Measurements from ENCODE around the gene DNALI1.

The DNALI1 gene

DNA sequence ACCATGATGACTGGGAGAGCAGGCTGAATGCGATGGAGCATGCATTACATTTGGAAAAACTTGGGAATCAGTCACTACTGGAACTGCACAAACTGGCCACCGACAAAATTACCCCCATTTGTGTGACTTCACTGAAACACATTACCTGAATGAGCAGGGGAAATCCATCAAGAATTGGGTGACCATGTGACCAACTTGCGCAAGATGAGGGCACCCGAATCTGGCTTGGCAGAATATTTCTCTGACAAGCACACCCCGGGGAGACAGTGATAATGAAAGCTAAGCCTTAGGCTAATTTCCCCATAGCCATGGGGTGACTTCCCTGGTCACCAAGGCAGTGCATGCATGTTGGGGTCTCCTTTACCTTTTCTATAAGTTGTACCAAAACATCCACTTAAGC is 11.7 kb upstream of the DNALI1 start:
- H3K4me2 ChIP-seq (ENCODE audit: low read length), result no peak overlapping the region
- no peak for DNase-seq
- H3K4ac ChIP-seq (ENCODE audit: low read depth, low read length), result no peak overlapping the region
- H3K79me1 ChIP-seq (ENCODE audit: low read length), result no peaks in the 10 kb centered on the region
- no peak overlapping the region for H3K27ac ChIP-seq (ENCODE audit: low read depth, low read length)
- H4K5ac ChIP-seq (ENCODE audit: low read length), result no peak overlapping the region
- no peaks in the 10 kb centered on the region for H3K79me2 ChIP-seq (ENCODE audit: control insufficient read depth, insufficient read depth, low read length)
- H2AK5ac ChIP-seq (ENCODE audit: low read length), result no peak overlapping the region
- H4K8ac ChIP-seq (ENCODE audit: low read depth, low read length), result no peak overlapping the region
- H3K23ac ChIP-seq (ENCODE audit: low read length), result no peak overlapping the region
- H3K36me3 ChIP-seq (ENCODE audit: control insufficient read depth, insufficient read depth, low read length), result peaks cover 4% of the 10 kb centered on the region
- H3K27me3 ChIP-seq (ENCODE audit: insufficient read depth, low read length, poor library complexity), result no peaks in the 10 kb centered on the region
- no peaks in the 10 kb centered on the region for H3K4me1 ChIP-seq (ENCODE audit: control insufficient read depth, low read depth, low read length)
- no CpG with 5 or more reads among the region's 5 CpGs for WGBS (ENCODE audit: extremely low coverage, insufficient coverage, low lambda C conversion rate)
- H3K9ac ChIP-seq (ENCODE audit: low read length), result no peak overlapping the region
- H3K4me3 ChIP-seq (ENCODE audit: low read length), result no peak overlapping the region
- H3K18ac ChIP-seq (ENCODE audit: low read length), result no peak overlapping the region
- H3K56ac ChIP-seq (ENCODE audit: low read length), result no peak overlapping the region
- no peak overlapping the region for H2BK120ac ChIP-seq (ENCODE audit: low read depth, low read length)
- no peak overlapping the region for H2BK5ac ChIP-seq (ENCODE audit: low read length)
- no peak overlapping the region for H2BK15ac ChIP-seq (replicated peaks; ENCODE audit: low read depth)

DNA sequence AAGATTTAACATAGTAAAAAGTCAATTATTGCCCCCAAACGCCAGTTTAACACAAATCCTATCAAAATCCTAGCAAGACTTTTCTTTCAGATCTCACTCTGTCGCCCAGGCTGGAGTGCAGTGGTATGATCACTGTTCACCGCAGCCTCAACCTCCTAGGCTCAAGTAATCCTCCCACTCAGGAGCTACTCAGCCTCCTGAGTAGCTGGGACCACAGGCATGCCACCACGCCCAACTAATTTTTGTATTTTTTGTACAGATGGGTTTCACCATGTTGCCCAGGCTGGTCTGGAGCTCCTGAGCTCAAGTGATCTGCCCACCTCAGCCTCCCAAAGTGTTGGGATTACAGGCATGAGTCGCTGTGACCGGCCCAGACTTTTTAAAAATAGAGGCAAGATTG is 7.4 kb upstream of the DNALI1 start:
- WGBS (ENCODE audit: extremely low coverage, insufficient coverage, low lambda C conversion rate), result no CpG with 5 or more reads among the region's 6 CpGs
- Histone ChIP-seq H3K56ac (ENCODE audit: low read length) (no peak overlapping the region), H3K27me3 (ENCODE audit: insufficient read depth, low read length, poor library complexity) (no peaks in the 10 kb centered on the region), H3K4ac (ENCODE audit: low read depth, low read length) (no peak overlapping the region), H3K4me3 (ENCODE audit: low read length) (no peak overlapping the region), H3K4me1 (ENCODE audit: control insufficient read depth, low read depth, low read length) (peaks cover 1% of the 10 kb centered on the region), H3K27ac (ENCODE audit: low read depth, low read length) (no peak overlapping the region), H3K18ac (ENCODE audit: low read length) (no peak overlapping the region), H3K79me1 (ENCODE audit: low read length) (peaks cover 13% of the 10 kb centered on the region), H3K79me2 (ENCODE audit: control insufficient read depth, insufficient read depth, low read length) (peaks cover 15% of the 10 kb centered on the region), H2AK5ac (ENCODE audit: low read length) (no peak overlapping the region), H3K9ac (ENCODE audit: low read length) (no peak overlapping the region), H2BK15ac (replicated peaks; ENCODE audit: low read depth) (no peak overlapping the region), H2BK120ac (ENCODE audit: low read depth, low read length) (no peak overlapping the region), H4K5ac (ENCODE audit: low read length) (no peak overlapping the region), H2BK5ac (ENCODE audit: low read length) (no peak overlapping the region), H3K36me3 (ENCODE audit: control insufficient read depth, insufficient read depth, low read length) (peaks cover 3% of the 10 kb centered on the region), H3K23ac (ENCODE audit: low read length) (no peak overlapping the region), H4K8ac (ENCODE audit: low read depth, low read length) (no peak overlapping the region), H3K4me2 (ENCODE audit: low read length) (no peak overlapping the region)
- no peak for DNase-seq

DNA sequence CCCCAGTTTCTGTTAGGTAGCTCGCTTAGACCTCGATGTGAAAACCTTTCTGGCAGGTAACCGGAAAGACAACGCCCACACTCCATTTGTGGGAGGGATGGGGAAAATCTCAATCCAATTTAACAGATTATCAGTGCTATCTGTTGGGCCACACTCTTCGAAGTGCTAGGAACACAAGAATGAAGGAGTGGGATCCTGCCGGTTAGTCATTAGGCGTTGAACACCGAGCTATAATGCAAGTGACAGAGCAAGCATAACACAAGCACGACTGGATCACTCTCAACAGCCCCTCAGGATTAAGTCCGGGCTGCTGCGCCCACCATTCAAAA is 3.2 kb upstream of the DNALI1 start:
- Histone ChIP-seq H2BK15ac (replicated peaks; ENCODE audit: low read depth) (no peak overlapping the region), H3K4me3 (ENCODE audit: low read length) (peak overlapping the region; percentile 97), H2BK120ac (ENCODE audit: low read depth, low read length) (no peak overlapping the region), H3K18ac (ENCODE audit: low read length) (no peak overlapping the region), H4K5ac (ENCODE audit: low read length) (no peak overlapping the region), H3K9ac (ENCODE audit: low read length) (peak overlapping the region; percentile 72), H3K4me2 (ENCODE audit: low read length) (peak overlapping the region; percentile 86), H4K8ac (ENCODE audit: low read depth, low read length) (no peak overlapping the region), H3K36me3 (ENCODE audit: control insufficient read depth, insufficient read depth, low read length) (no peaks in the 10 kb centered on the region), H2AK5ac (ENCODE audit: low read length) (no peak overlapping the region), H3K4me1 (ENCODE audit: control insufficient read depth, low read depth, low read length) (peaks cover 4% of the 10 kb centered on the region), H3K23ac (ENCODE audit: low read length) (peak overlapping the region; percentile 20), H3K27me3 (ENCODE audit: insufficient read depth, low read length, poor library complexity) (no peaks in the 10 kb centered on the region), H3K4ac (ENCODE audit: low read depth, low read length) (no peak overlapping the region), H3K56ac (ENCODE audit: low read length) (peak overlapping the region; percentile 83), H3K79me2 (ENCODE audit: control insufficient read depth, insufficient read depth, low read length) (peaks cover 15% of the 10 kb centered on the region), H3K27ac (ENCODE audit: low read depth, low read length) (no peak overlapping the region), H2BK5ac (ENCODE audit: low read length) (no peak overlapping the region), H3K79me1 (ENCODE audit: low read length) (peaks cover 13% of the 10 kb centered on the region)
- WGBS (ENCODE audit: extremely low coverage, insufficient coverage, low lambda C conversion rate), result no CpG with 5 or more reads among the region's 11 CpGs
- DNase-seq, result no peak

DNA sequence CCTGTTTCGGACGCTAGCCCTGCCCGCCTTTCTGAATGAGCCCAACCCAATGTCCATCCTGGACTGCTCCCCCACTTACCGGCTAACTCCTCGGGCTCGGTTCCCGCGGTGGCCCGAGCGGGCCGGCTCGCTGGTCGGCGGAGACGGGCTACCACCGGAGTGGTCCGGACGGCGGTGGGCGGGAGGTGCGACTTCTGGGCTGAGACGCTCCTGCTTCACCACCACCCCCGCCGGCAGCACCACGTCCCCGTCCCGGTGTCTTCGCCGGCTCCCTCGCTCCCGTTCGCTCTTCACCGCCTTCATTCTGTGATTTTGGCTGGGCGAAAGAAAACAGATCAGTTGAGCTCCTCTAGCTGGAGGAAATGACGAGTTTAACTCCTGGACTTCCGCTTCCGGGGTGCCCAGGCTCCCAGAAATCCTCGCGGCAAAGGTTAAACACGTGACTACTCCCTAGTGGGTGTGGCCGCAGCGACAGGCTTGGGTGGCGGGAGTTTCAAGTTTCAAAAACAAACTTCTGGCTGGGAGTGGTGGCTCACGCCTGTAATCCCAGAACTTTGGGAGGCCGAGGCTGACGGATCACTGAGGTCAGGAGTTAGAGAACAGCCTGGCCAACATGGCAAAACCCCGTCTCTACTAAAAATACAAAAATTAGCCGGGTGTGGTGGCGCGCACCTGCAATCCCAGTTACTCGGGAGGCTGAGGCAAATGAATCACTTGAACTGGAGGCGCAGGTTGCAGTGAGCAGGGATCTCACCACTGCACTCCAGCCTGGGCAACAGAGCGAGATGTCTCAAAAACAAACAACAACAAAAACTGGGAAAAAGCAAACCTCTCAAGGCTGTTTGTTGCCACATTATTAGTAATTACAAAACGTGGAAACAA is 2.6 kb upstream of the DNALI1 start, which contains the start of gene SNIP1:
Gene SNIP1, minus strand, starts transcription at position 367 of the 882 bp plus-strand sequence. Its CDS starts 64 bp downstream, at position 303.
- Histone ChIP-seq H3K18ac (ENCODE audit: low read length) (no peak within 1 kb of the TSS), H2BK5ac (ENCODE audit: low read length) (no peak within 1 kb of the TSS), H3K4ac (ENCODE audit: low read depth, low read length) (no peak within 1 kb of the TSS), H2BK15ac (replicated peaks; ENCODE audit: low read depth) (no peak within 1 kb of the TSS), H4K5ac (ENCODE audit: low read length) (no peak within 1 kb of the TSS), H2AK5ac (ENCODE audit: low read length) (no peak within 1 kb of the TSS), H3K9ac (ENCODE audit: low read length) (peak within 1 kb of the TSS; percentile 72), H4K8ac (ENCODE audit: low read depth, low read length) (no peak within 1 kb of the TSS), H3K27me3 (ENCODE audit: insufficient read depth, low read length, poor library complexity) (no peaks in the 10 kb centered on the region), H3K4me2 (ENCODE audit: low read length) (peak within 1 kb of the TSS; percentile 86), H3K23ac (ENCODE audit: low read length) (peak within 1 kb of the TSS; percentile 20), H3K79me2 (ENCODE audit: control insufficient read depth, insufficient read depth, low read length) (peaks cover 15% of the 10 kb centered on the region), H3K36me3 (ENCODE audit: control insufficient read depth, insufficient read depth, low read length) (no peaks in the 10 kb centered on the region), H2BK120ac (ENCODE audit: low read depth, low read length) (no peak within 1 kb of the TSS), H3K79me1 (ENCODE audit: low read length) (peaks cover 13% of the 10 kb centered on the region), H3K4me3 (ENCODE audit: low read length) (peak within 1 kb of the TSS; percentile 97), H3K4me1 (ENCODE audit: control insufficient read depth, low read depth, low read length) (peaks cover 4% of the 10 kb centered on the region), H3K27ac (ENCODE audit: low read depth, low read length) (no peak within 1 kb of the TSS), H3K56ac (ENCODE audit: low read length) (peak within 1 kb of the TSS; percentile 83)
- no CpG with 5 or more reads among the region's 54 CpGs for WGBS (ENCODE audit: extremely low coverage, insufficient coverage, low lambda C conversion rate)
- DNase-seq, result peak; percentile 97

DNA sequence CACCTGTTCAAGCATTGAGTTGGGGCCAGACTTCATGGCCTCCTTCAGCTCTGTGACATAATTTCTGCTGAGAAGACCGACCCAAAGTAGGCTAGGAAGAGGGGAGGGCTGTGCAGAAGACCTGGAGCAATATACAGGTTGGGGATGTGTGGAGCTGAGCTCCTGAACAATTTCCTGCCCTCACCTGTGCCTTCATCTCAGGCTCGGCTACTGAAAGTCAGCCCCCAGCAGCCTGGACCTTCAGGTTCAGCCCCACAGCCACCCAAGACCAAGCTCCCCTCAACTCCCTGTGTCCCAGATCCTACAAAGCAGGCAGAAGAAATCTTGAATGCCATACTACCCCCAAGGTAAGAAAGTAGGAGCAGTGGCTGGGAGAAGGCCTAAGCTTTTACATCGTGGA is 662 bp downstream of the DNALI1 start:
- no peak overlapping the region for H3K23ac ChIP-seq (ENCODE audit: low read length)
- no CpG with 5 or more reads among the region's 3 CpGs for WGBS (ENCODE audit: extremely low coverage, insufficient coverage, low lambda C conversion rate)
- H3K4me1 ChIP-seq (ENCODE audit: control insufficient read depth, low read depth, low read length), result peaks cover 4% of the 10 kb centered on the region
- no peak overlapping the region for H2AK5ac ChIP-seq (ENCODE audit: low read length)
- H3K4me2 ChIP-seq (ENCODE audit: low read length), result no peak overlapping the region
- peak overlapping the region; percentile 75 for H3K56ac ChIP-seq (ENCODE audit: low read length)
- no peak overlapping the region for H3K4ac ChIP-seq (ENCODE audit: low read depth, low read length)
- no peak for DNase-seq
- no peak overlapping the region for H3K9ac ChIP-seq (ENCODE audit: low read length)
- H2BK15ac ChIP-seq (replicated peaks; ENCODE audit: low read depth), result no peak overlapping the region
- H3K4me3 ChIP-seq (ENCODE audit: low read length), result no peak overlapping the region
- H3K36me3 ChIP-seq (ENCODE audit: control insufficient read depth, insufficient read depth, low read length), result no peaks in the 10 kb centered on the region
- no peak overlapping the region for H4K5ac ChIP-seq (ENCODE audit: low read length)
- H3K79me2 ChIP-seq (ENCODE audit: control insufficient read depth, insufficient read depth, low read length), result peaks cover 15% of the 10 kb centered on the region
- no peak overlapping the region for H2BK5ac ChIP-seq (ENCODE audit: low read length)
- no peak overlapping the region for H2BK120ac ChIP-seq (ENCODE audit: low read depth, low read length)
- peaks cover 12% of the 10 kb centered on the region for H3K79me1 ChIP-seq (ENCODE audit: low read length)
- no peak overlapping the region for H4K8ac ChIP-seq (ENCODE audit: low read depth, low read length)
- no peak overlapping the region for H3K18ac ChIP-seq (ENCODE audit: low read length)
- H3K27me3 ChIP-seq (ENCODE audit: insufficient read depth, low read length, poor library complexity), result no peaks in the 10 kb centered on the region
- H3K27ac ChIP-seq (ENCODE audit: low read depth, low read length), result no peak overlapping the region
